Neural progenitor cell (in vitro differentiated cells): Measurements from ENCODE around the gene APBB2. TPM values are rescaled to one million over a fixed set of nuclear protein-coding genes. Genes with fewer than 3 reads are reported as not detected.
"Not testable (repeated sequence)": the region's sequence is repeated elsewhere in the genome, so short reads cannot be mapped to it uniquely, and the experiment has no call there.

Experiments used
- DNase-seq: peaks from one replicate; pipeline ENCODE4 v3.0.0-alpha.2; 2016; ENCODE audit warnings: low spot score
- H2AFZ ChIP-seq: fragments of 200-600 bp; sonication (generic); replicated peaks from 2 replicates; pipeline ENCODE4 v1.6.1; 2016; ENCODE audit warnings: antibody characterized with exemption
- H3F3A ChIP-seq: fragments of 200-600 bp; sonication (generic); 2 replicates; pipeline ENCODE4 v1.6.1; 2016; ENCODE audit warnings: antibody characterized with exemption, low read depth
- H3K27ac ChIP-seq: fragments of 200-600 bp; sonication (generic); 2 replicates; pipeline ENCODE4 v1.5.1; 2016; ENCODE audit warnings: mild to moderate bottlenecking
- H3K27me3 ChIP-seq: fragments of 200-600 bp; sonication (generic); 2 replicates; pipeline ENCODE4 v1.6.1; 2016; ENCODE audit warnings: mild to moderate bottlenecking, moderate library complexity
- H3K36me3 ChIP-seq: fragments of 200-600 bp; sonication (generic); 2 replicates; pipeline ENCODE4 v1.5.1; 2016
- H3K4me1 ChIP-seq: fragments of 200-600 bp; sonication (generic); 2 replicates; pipeline ENCODE4 v1.6.1; 2016; ENCODE audit warnings: mixed run types
- H3K4me2 ChIP-seq: fragments of 200-600 bp; sonication (generic); 2 replicates; pipeline ENCODE4 v1.6.1; 2016
- H3K4me3 ChIP-seq: fragments of 200-600 bp; sonication (generic); 2 replicates; pipeline ENCODE4 v1.5.1; 2016
- H3K79me2 ChIP-seq: fragments of 200-600 bp; sonication (generic); 2 replicates; pipeline ENCODE4 v1.6.1; 2016; ENCODE audit warnings: low read depth
- H3K9ac ChIP-seq: fragments of 200-600 bp; sonication (generic); 2 replicates; pipeline ENCODE4 v1.6.1; 2016
- H3K9me3 ChIP-seq: fragments of 200-600 bp; sonication (generic); 2 replicates; pipeline ENCODE4 v1.5.1; 2016; ENCODE audit warnings: low read depth
- H4K20me1 ChIP-seq: fragments of 200-600 bp; sonication (generic); 2 replicates; pipeline ENCODE4 v1.6.1; 2016; ENCODE audit warnings: low read depth
- H3K27ac Mint-ChIP-seq: 3 replicates; pipeline ENCODE4 v1.8.0; 2021; ENCODE audit warnings: mixed read lengths
- H3K27me3 Mint-ChIP-seq: 2 replicates; pipeline ENCODE4 v1.8.0; 2022; ENCODE audit warnings: low read depth, mild to moderate bottlenecking, inconsistent platforms, moderate library complexity, mixed read lengths; ENCODE audit not compliant: insufficient read depth
- H3K36me3 Mint-ChIP-seq: 3 replicates; pipeline ENCODE4 v1.8.0; 2021; ENCODE audit warnings: mixed read lengths
- H3K4me1 Mint-ChIP-seq: 3 replicates; pipeline ENCODE4 v1.8.0; 2021; ENCODE audit warnings: mixed read lengths
- H3K4me3 Mint-ChIP-seq: 3 replicates; pipeline ENCODE4 v1.8.0; 2021; ENCODE audit warnings: mild to moderate bottlenecking, moderate library complexity, mixed read lengths
- H3K9me3 Mint-ChIP-seq: 3 replicates; pipeline ENCODE4 v1.8.0; 2020; ENCODE audit warnings: mixed read lengths
- EZH2 ChIP-seq: fragments of 200-600 bp; sonication (generic); IDR thresholded peaks from 2 replicates; pipeline ENCODE4 v1.6.1; 2017; ENCODE audit warnings: antibody characterized with exemption, mild to moderate bottlenecking, moderate library complexity
- EZH2phosphoT487 ChIP-seq: fragments of 200-600 bp; sonication (generic); IDR thresholded peaks from 2 replicates; pipeline ENCODE4 v1.6.1; 2017; ENCODE audit warnings: antibody characterized with exemption
- total RNA-seq: library from RNA; depleted of rRNA; stranded (reverse); fragments of >200 nt; gene quantifications from 2 replicates; pipeline ENCODE4 v1.2.3, GENCODE V29; 2015; ENCODE audit warnings: low replicate concordance
- TF ChIP-seq, protein P1 (sequence below): fragments of 200-600 bp; sonication (generic); IDR thresholded peaks from 2 replicates; pipeline ENCODE4 v1.5.1; 2017; ENCODE audit warnings: antibody characterized with exemption, mild to moderate bottlenecking

APBB2 gene
- total RNA-seq, 1 donor from 2014 or later, result 83.2 TPM

DNA sequence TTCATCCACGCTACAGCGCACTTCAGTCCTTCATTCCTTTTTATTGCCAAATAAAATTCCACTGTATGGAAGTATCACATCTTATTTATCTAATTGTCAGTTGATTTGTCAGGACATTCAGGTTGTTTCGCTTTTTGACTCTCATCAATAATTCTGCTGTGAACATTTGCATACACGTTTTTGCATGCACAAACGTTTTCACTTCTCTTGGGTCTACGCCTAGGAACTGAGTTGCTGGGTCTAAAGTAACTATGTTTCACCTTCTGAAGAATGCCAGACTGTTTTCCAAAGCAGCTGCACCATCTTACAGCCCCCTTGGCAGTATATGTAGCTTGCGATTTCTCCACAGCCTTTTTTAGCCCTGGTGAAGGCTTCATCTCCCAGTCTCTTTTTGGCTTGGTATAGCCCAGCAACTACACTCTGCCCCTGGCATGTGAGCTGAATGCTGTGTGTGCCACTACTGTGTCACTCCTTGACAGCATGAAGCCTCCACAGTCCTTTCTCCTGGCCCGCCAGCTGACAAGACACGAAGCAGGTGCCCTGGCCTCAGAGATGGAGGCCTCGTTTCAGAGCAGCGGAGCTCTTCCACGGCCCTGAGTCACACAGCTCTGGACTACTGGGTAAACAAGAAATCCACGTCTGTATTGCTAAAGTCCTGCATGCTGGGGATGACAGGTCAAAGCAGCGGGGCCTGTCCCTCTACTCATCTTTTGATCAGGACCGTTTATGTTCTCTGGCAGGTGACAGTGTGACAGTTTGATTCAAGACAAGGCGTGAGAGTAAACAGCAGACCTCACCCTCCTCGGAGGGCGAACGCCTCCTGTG lies 389.1 kb downstream of the APBB2 start:
- no peaks in the 10 kb centered on the region for H4K20me1 ChIP-seq
- no peaks in the 10 kb centered on the region for H3K9me3 ChIP-seq
- H3K27ac Mint-ChIP-seq, result peak overlapping the region; percentile 52
- peaks cover 3% of the 10 kb centered on the region for H3K36me3 ChIP-seq
- H3K9ac ChIP-seq, result no peak overlapping the region
- DNase-seq, result no peak
- no peak overlapping the region for H3K4me2 ChIP-seq
- no peak overlapping the region for H3K4me3 ChIP-seq
- H3K36me3 Mint-ChIP-seq, result peaks cover 56% of the 10 kb centered on the region
- H3K27ac ChIP-seq, result no peak overlapping the region
- H3K4me3 Mint-ChIP-seq, result no peak overlapping the region
- no peaks in the 10 kb centered on the region for H3K27me3 Mint-ChIP-seq
- H3F3A ChIP-seq, result no peaks in the 10 kb centered on the region
- H3K4me1 Mint-ChIP-seq, result no peaks in the 10 kb centered on the region
- no peaks in the 10 kb centered on the region for H3K79me2 ChIP-seq
- no peaks in the 10 kb centered on the region for H3K9me3 Mint-ChIP-seq
- H2AFZ ChIP-seq, result no peak overlapping the region
- TF ChIP-seq EZH2 (no peak), EZH2phosphoT487 (no peak)
- TF ChIP-seq, protein P1, sequence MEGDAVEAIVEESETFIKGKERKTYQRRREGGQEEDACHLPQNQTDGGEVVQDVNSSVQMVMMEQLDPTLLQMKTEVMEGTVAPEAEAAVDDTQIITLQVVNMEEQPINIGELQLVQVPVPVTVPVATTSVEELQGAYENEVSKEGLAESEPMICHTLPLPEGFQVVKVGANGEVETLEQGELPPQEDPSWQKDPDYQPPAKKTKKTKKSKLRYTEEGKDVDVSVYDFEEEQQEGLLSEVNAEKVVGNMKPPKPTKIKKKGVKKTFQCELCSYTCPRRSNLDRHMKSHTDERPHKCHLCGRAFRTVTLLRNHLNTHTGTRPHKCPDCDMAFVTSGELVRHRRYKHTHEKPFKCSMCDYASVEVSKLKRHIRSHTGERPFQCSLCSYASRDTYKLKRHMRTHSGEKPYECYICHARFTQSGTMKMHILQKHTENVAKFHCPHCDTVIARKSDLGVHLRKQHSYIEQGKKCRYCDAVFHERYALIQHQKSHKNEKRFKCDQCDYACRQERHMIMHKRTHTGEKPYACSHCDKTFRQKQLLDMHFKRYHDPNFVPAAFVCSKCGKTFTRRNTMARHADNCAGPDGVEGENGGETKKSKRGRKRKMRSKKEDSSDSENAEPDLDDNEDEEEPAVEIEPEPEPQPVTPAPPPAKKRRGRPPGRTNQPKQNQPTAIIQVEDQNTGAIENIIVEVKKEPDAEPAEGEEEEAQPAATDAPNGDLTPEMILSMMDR, result no peak
- no peaks in the 10 kb centered on the region for H3K27me3 ChIP-seq
- H3K4me1 ChIP-seq, result no peaks in the 10 kb centered on the region

GRCh38 chr4:40822420-40823166 lies 391.7 kb downstream of the APBB2 start:
- TF ChIP-seq EZH2, result no peak
- TF ChIP-seq, protein P1, result no peak
- TF ChIP-seq EZH2phosphoT487, result no peak
- Mint-ChIP-seq H3K4me3 (no peak overlapping the region), H3K27ac (no peak overlapping the region), H3K9me3 (no peaks in the 10 kb centered on the region), H3K27me3 (no peaks in the 10 kb centered on the region), H3K36me3 (peaks cover 46% of the 10 kb centered on the region), H3K4me1 (no peaks in the 10 kb centered on the region)
- no peaks in the 10 kb centered on the region for H3F3A ChIP-seq
- H3K79me2 ChIP-seq, result no peaks in the 10 kb centered on the region
- no peak overlapping the region for H3K4me2 ChIP-seq
- no peak overlapping the region for H3K27ac ChIP-seq
- H3K4me1 ChIP-seq, result no peaks in the 10 kb centered on the region
- no peak overlapping the region for H2AFZ ChIP-seq
- H3K27me3 ChIP-seq, result no peaks in the 10 kb centered on the region
- H3K36me3 ChIP-seq, result peaks cover 3% of the 10 kb centered on the region
- no peak overlapping the region for H3K9ac ChIP-seq
- no peak overlapping the region for H3K4me3 ChIP-seq
- H4K20me1 ChIP-seq, result no peaks in the 10 kb centered on the region
- no peaks in the 10 kb centered on the region for H3K9me3 ChIP-seq
- no peak for DNase-seq

DNA sequence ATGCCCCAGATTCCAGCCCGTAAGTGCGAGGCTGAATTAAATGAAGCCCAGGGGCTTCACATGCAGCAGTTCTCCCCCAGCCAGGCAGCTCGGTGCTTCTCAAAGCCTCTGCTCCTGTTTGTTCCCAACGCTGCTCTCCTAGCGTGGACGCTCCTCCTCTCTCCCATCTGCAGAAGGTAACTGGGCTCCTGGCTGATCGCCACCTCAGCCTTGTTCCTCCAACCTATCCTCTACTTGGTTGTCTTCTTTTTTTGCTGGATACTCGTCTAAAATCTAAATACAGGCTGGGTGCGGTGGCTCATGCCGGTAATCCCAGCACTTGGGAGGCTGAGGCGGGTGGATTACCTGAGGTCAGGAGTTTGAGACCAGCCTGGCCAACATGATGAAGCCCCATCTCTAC lies 394.2 kb downstream of the APBB2 start:
- TF ChIP-seq EZH2phosphoT487, result no peak
- TF ChIP-seq, protein P1, result no peak
- Histone ChIP-seq H3K27me3 (no peaks in the 10 kb centered on the region), H3K79me2 (no peaks in the 10 kb centered on the region), H3F3A (no peaks in the 10 kb centered on the region), H4K20me1 (no peaks in the 10 kb centered on the region), H3K9me3 (no peaks in the 10 kb centered on the region), H2AFZ (no peak overlapping the region), H3K9ac (no peak overlapping the region), H3K27ac (no peak overlapping the region), H3K36me3 (peaks cover 3% of the 10 kb centered on the region), H3K4me2 (no peak overlapping the region), H3K4me3 (no peak overlapping the region), H3K4me1 (no peaks in the 10 kb centered on the region)
- Mint-ChIP-seq H3K4me1 (no peaks in the 10 kb centered on the region), H3K36me3 (peaks cover 34% of the 10 kb centered on the region), H3K9me3 (no peaks in the 10 kb centered on the region), H3K4me3 (no peak overlapping the region), H3K27ac (no peak overlapping the region), H3K27me3 (no peaks in the 10 kb centered on the region)
- no peak for DNase-seq

GRCh38 chr4:40817157-40817556 lies 397.2 kb downstream of the APBB2 start:
- not testable (repeated sequence) for H3K4me2 ChIP-seq, H3K27ac ChIP-seq, H3K79me2 ChIP-seq, H3K9me3 Mint-ChIP-seq, H3K27ac Mint-ChIP-seq, H3K4me3 ChIP-seq, H3K9ac ChIP-seq, H3K9me3 ChIP-seq, H3F3A ChIP-seq, H3K27me3 Mint-ChIP-seq, H3K36me3 ChIP-seq, H3K27me3 ChIP-seq, H2AFZ ChIP-seq, H3K4me1 ChIP-seq, DNase-seq, H3K4me3 Mint-ChIP-seq, H3K4me1 Mint-ChIP-seq, H4K20me1 ChIP-seq
- peaks cover 25% of the 10 kb centered on the region for H3K36me3 Mint-ChIP-seq
